K562 (cell line): Measurements from ENCODE around the gene ALDH6A1. TPM values are rescaled to one million over a fixed set of nuclear protein-coding genes. Genes with fewer than 3 reads are reported as not detected.

Source experiments
- ATAC-seq: fragments of 200-7000 bp; cut with Tn5 transposase; 3 replicates; pipeline ENCODE4 v1.9.1; 2020; ENCODE audit warnings: moderate library complexity
- BruUV-seq: library from RNA; stranded (reverse); fragments of 400-500 nt; replicated peaks from 2 replicates; lab custom pipeline; 2021; lab: Mats Ljungman, UMichigan
- CTCF ChIA-PET: fragments of 300-600 bp; formaldehyde crosslinking; extraction: SDS; loops from one replicate; lab custom pipeline; 2021; ENCODE audit warnings: low intra/inter-chr PET ratio; lab: Yijun Ruan, JAX
- POLR2A ChIA-PET: fragments of 300-600, 350-650 bp; sonication (Branson Sonifier 250); formaldehyde crosslinking; extraction: SDS; loops from one replicate; lab custom pipeline; 2021; ENCODE audit warnings: antibody characterized with exemption, inconsistent platforms; lab: Yijun Ruan, JAX
- DNase-seq, 4 experiments: peaks; one replicate each; pipeline versions ENCODE4 v3.0.0 to v3.0.0-alpha.2; 2011 to 2018; ENCODE audit warnings: low spot score in 3 of 4, mixed read lengths in 3 of 4; ENCODE audit errors: extremely low read depth in 1 of 4
- FAIRE-seq: peaks from 2 replicates; lab custom pipeline; 2011; peaks lifted over from hg19 to GRCh38; lab: Jason Lieb, UNC
- H2AFZ ChIP-seq: 2 replicates; pipeline ENCODE4 v1.6.0; 2011; ENCODE audit warnings: low read depth, low read length, control low read depth, inconsistent platforms
- H3K27ac ChIP-seq: fragments of 200-600 bp; 3 replicates; pipeline ENCODE4 v1.8.0; 2011; ENCODE audit warnings: low read depth, mild to moderate bottlenecking, control low read depth, inconsistent platforms, low read length, moderate library complexity, mixed read lengths; ENCODE audit errors: extremely low read depth
- H3K27me3 ChIP-seq, 2 experiments: fragments of 300-600 bp in 1 of 2; 2 replicates in 1 of 2; 3 replicates in 1 of 2; pipeline versions ENCODE4 v1.6.0 to v1.8.0; 2011; ENCODE audit warnings: inconsistent platforms in 2 of 2, low read length in 2 of 2, mild to moderate bottlenecking in 1 of 2, mixed read lengths in 1 of 2, moderate library complexity in 1 of 2; ENCODE audit not compliant: control insufficient read depth in 2 of 2, insufficient read depth in 2 of 2
- H3K36me3 ChIP-seq: fragments of 300-600 bp; 3 replicates; pipeline ENCODE4 v1.8.0; 2011; ENCODE audit warnings: mild to moderate bottlenecking, low read length, inconsistent platforms; ENCODE audit not compliant: control insufficient read depth, insufficient read depth
- H3K4me1 ChIP-seq, 2 experiments: fragments of 200-600 bp in 1 of 2; replicated peaks in 1 of 2; 2 replicates in 1 of 2; 3 replicates in 1 of 2; pipeline versions ENCODE4 v1.5.1 to v1.8.0; 2011; ENCODE audit warnings: inconsistent platforms in 2 of 2, low read length in 2 of 2, mild to moderate bottlenecking in 1 of 2, mixed read lengths in 1 of 2, moderate library complexity in 1 of 2; ENCODE audit not compliant: control insufficient read depth in 2 of 2, insufficient read depth in 2 of 2
- H3K4me2 ChIP-seq: 2 replicates; pipeline ENCODE4 v1.6.1; 2011; ENCODE audit warnings: low read length, control low read depth, inconsistent platforms, mixed read lengths; ENCODE audit not compliant: insufficient read depth
- H3K4me3 ChIP-seq: fragments of 200-600 bp; sonication (generic), shearing (Covaris generic); 2 replicates; pipeline ENCODE4 v1.5.1; 2016; ENCODE audit warnings: control low read depth, inconsistent platforms
- H3K79me2 ChIP-seq: fragments of 200-600 bp; 3 replicates; pipeline ENCODE4 v1.8.0; 2011; ENCODE audit warnings: low read length, inconsistent platforms; ENCODE audit not compliant: control insufficient read depth, insufficient read depth
- H3K9ac ChIP-seq, 2 experiments: 2 replicates each; pipeline versions ENCODE4 v1.6.0 to v1.6.1; 2011; ENCODE audit warnings: low read depth in 2 of 2, low read length in 2 of 2, control low read depth in 1 of 2, inconsistent platforms in 1 of 2, mild to moderate bottlenecking in 1 of 2, mixed read lengths in 1 of 2; ENCODE audit not compliant: insufficient read depth in 1 of 2
- H3K9me1 ChIP-seq: one replicate; pipeline ENCODE4 v1.6.0; 2011; ENCODE audit warnings: inconsistent platforms, mild to moderate bottlenecking, low read length, moderate library complexity; ENCODE audit not compliant: control insufficient read depth, insufficient read depth
- H3K9me3 ChIP-seq: replicated peaks from 2 replicates; pipeline ENCODE4 v1.5.1; 2011; ENCODE audit warnings: low read depth, low read length, inconsistent platforms; ENCODE audit not compliant: control insufficient read depth, insufficient read depth
- H4K20me1 ChIP-seq: replicated peaks from 2 replicates; pipeline ENCODE4 v1.6.1; 2011; ENCODE audit warnings: low read length, inconsistent platforms, mixed read lengths; ENCODE audit not compliant: control insufficient read depth, insufficient read depth
- BCL6 ChIP-seq: fragments of 250-450 bp; sonication (Bioruptor Pico); IDR thresholded peaks from 2 replicates; pipeline ENCODE4 v1.4.0; 2020
- BRCA1 ChIP-seq, 2 experiments: fragments of 450-650 bp in 1 of 2; sonication (generic) in 1 of 2; formaldehyde crosslinking in 1 of 2; IDR thresholded peaks; 2 replicates each; pipeline versions ENCODE4 v1.5.0 to v1.6.1; 2017 to 2020; ENCODE audit warnings: mild to moderate bottlenecking in 1 of 2, missing genetic modification reagents in 1 of 2
- CHD1 ChIP-seq: fragments of 200-600 bp; sonication (generic); IDR thresholded peaks from one replicate; pipeline ENCODE4 v1.6.1; 2012; ENCODE audit warnings: mild to moderate bottlenecking, moderate library complexity, low read length, inconsistent platforms
- FOXM1 ChIP-seq, 2 experiments: fragments of 450-650 bp in 1 of 2; sonication (generic) in 1 of 2; formaldehyde crosslinking in 1 of 2; IDR thresholded peaks; 2 replicates each; pipeline versions ENCODE4 v1.6.1 to v1.9.0; 2017 to 2022; ENCODE audit warnings: low read depth in 2 of 2, mild to moderate bottlenecking in 2 of 2, missing genetic modification reagents in 1 of 2, moderate library complexity in 1 of 2
- GMEB1 ChIP-seq: fragments of 250-450 bp; sonication (Bioruptor Pico); IDR thresholded peaks from 2 replicates; pipeline ENCODE4 v1.4.0; 2020; ENCODE audit warnings: mild to moderate bottlenecking
- HDGF ChIP-seq: fragments of 450-650 bp; IDR thresholded peaks from 2 replicates; pipeline ENCODE4 v1.6.1; 2016
- L3MBTL2 ChIP-seq: fragments of 450-650 bp; IDR thresholded peaks from 2 replicates; pipeline ENCODE4 v1.6.1; 2016; ENCODE audit warnings: mild to moderate bottlenecking, moderate library complexity
- MAX ChIP-seq: sonication (generic); formaldehyde crosslinking; IDR thresholded peaks from 2 replicates; pipeline ENCODE4 v1.9.0; 2022; ENCODE audit warnings: mild to moderate bottlenecking, missing genetic modification reagents
- MLX ChIP-seq, 2 experiments: fragments of 450-650 bp in 1 of 2; sonication (generic) in 1 of 2; formaldehyde crosslinking; conservative IDR thresholded peaks; 2 replicates each; pipeline versions ENCODE4 v1.4.0 to v1.8.1; 2020 to 2022; ENCODE audit warnings: mild to moderate bottlenecking in 1 of 2, missing genetic modification reagents in 1 of 2
- PBX2 ChIP-seq, 2 experiments: IDR thresholded peaks in 1 of 2; conservative IDR thresholded peaks in 1 of 2; 2 replicates each; pipeline ENCODE4 v1.6.1; 2016; ENCODE audit warnings: low read depth in 2 of 2, mild to moderate bottlenecking in 1 of 2, missing compliant biosample characterization in 1 of 2, missing genetic modification characterization in 1 of 2, moderate library complexity in 1 of 2
- PTBP1 ChIP-seq: fragments of 200-400 bp; formaldehyde crosslinking; IDR thresholded peaks from 2 replicates; pipeline ENCODE4 v1.6.1; 2017; ENCODE audit warnings: low read depth, low read length
- RBM14 ChIP-seq: fragments of 200-400 bp; formaldehyde crosslinking; IDR thresholded peaks from 2 replicates; pipeline ENCODE4 v1.6.1; 2018; ENCODE audit warnings: low read depth, mild to moderate bottlenecking, low read length, moderate library complexity, borderline replicate concordance; ENCODE audit not compliant: insufficient read depth
- SIRT6 ChIP-seq: IDR thresholded peaks from one replicate; pipeline ENCODE4 v1.6.1; 2012; ENCODE audit warnings: low read depth, mild to moderate bottlenecking, control low read depth, inconsistent platforms, low read length, moderate library complexity
- SNIP1 ChIP-seq: fragments of 450-650 bp; IDR thresholded peaks from 2 replicates; pipeline ENCODE4 v1.7.1; 2017; ENCODE audit warnings: low read depth, mild to moderate bottlenecking
- ZNF347 ChIP-seq: fragments of 450-650 bp; formaldehyde crosslinking; IDR thresholded peaks from 2 replicates; pipeline ENCODE4 v1.4.0; 2020; ENCODE audit warnings: low read depth, mild to moderate bottlenecking, moderate library complexity
- ZNF354B ChIP-seq: fragments of 250-450 bp; sonication (Bioruptor Pico); IDR thresholded peaks from 2 replicates; pipeline ENCODE4 v1.4.0; 2020
- ZNF778 ChIP-seq: fragments of 450-650 bp; formaldehyde crosslinking; IDR thresholded peaks from 2 replicates; pipeline ENCODE4 v1.4.0; 2020; ENCODE audit warnings: mild to moderate bottlenecking, moderate library complexity
- WGBS: fragments of 100-300 bp; shearing (Covaris generic); methylation state at CpG from one replicate; pipeline ENCODE4 v1.1.6; 2016; ENCODE audit warnings: low coverage, mixed read lengths; ENCODE audit not compliant: insufficient coverage; ENCODE audit errors: missing lambda C conversion rate; 5-methylcytosine and 5-hydroxymethylcytosine counted together
- in situ Hi-C: fragments of 300-500 bp; cut with MboI; formaldehyde crosslinking; loops from 4 replicates; pipeline ENCODE4 v1.15.0; 2018; ENCODE audit warnings: inconsistent platforms, mixed read lengths
- intact Hi-C: fragments of 100-400 bp; cut with micrococcal nuclease; formaldehyde crosslinking; loops from 2 replicates; pipeline ENCODE4 v1.14.2; 2022
- polyA plus RNA-seq, 8 experiments: library from polyadenylated mRNA; depleted of rRNA in 4 of 8; stranded (reverse) in 5 of 8; unstranded in 3 of 8; fragments of >200 nt; fragmentation: Nextera tagmentation in 2 of 8; fragmentation: Illumina TruSeq in 1 of 8; extraction: Ambion mirVana in 2 of 8; extraction: Trizol in 1 of 8; gene quantifications; 2 replicates each; pipeline versions ENCODE4 v1.2.1 to v1.2.3, GENCODE V29; 2011 to 2014; ENCODE audit warnings: inconsistent platforms in 1 of 8, missing spikeins in 1 of 8
- total RNA-seq, 7 experiments: library from RNA; depleted of rRNA in 6 of 7; stranded (reverse); fragments of >200 nt in 6 of 7; fragmentation: Illumina TruSeq in 2 of 7; extraction: Trizol in 2 of 7; gene quantifications; 2 replicates each; pipeline versions ENCODE4 v1.2.1 to v1.2.3, GENCODE V29; 2011 to 2021; ENCODE audit warnings: low replicate concordance in 1 of 7

ALDH6A1 gene
- total and polyA plus RNA-seq, 9 of the 15 experiments (the other 6 are each of a cell fraction or from before 2014, with no cell fraction given) = 3.1 to 11.5 (median 4.6) TPM

GRCh38 chr14:74109369-74109768 lies 25.1 kb upstream of the ALDH6A1 start:
- no peak overlapping the region for H3K9ac ChIP-seq
- CTCF ChIA-PET = no interaction called here
- H3K4me1 ChIP-seq = no peaks in the 10 kb centered on the region
- H3K9me1 ChIP-seq = no peaks in the 10 kb centered on the region
- ATAC-seq = no peak
- H3K36me3 ChIP-seq = peaks cover 6% of the 10 kb centered on the region; the same call in 1 of the 3 replicates
- in situ Hi-C loops = no loop called here
- POLR2A ChIA-PET = no interaction called here
- H2AFZ ChIP-seq = no peak overlapping the region
- H3K9me3 ChIP-seq = no peaks in the 10 kb centered on the region
- H3K4me3 ChIP-seq = no peak overlapping the region
- TF ChIP-seq GMEB1 = no peak
- no peak for TF ChIP-seq MAX (CRISPR knock-in tag)
- no peak for TF ChIP-seq HDGF
- TF ChIP-seq SNIP1 = no peak
- no peak for TF ChIP-seq PTBP1
- no peak for TF ChIP-seq SIRT6
- TF ChIP-seq ZNF354B (CRISPR knock-in tag) = no peak
- TF ChIP-seq L3MBTL2 = no peak
- TF ChIP-seq ZNF778 = no peak
- no peak for TF ChIP-seq RBM14
- TF ChIP-seq ZNF347 = no peak
- TF ChIP-seq PBX2 (CRISPR knock-in tag; IDR thresholded peaks at IDR 0.05; ENCODE audit: low read depth) = no peak
- no peak for TF ChIP-seq PBX2 (tag; conservative IDR thresholded peaks at IDR 0.05; ENCODE audit: low read depth)
- no peak for TF ChIP-seq CHD1
- no peak for TF ChIP-seq BRCA1 (IDR thresholded peaks at IDR 0.05)
- TF ChIP-seq BRCA1 (CRISPR knock-in tag; IDR thresholded peaks at IDR 0.05) = no peak
- TF ChIP-seq FOXM1 (IDR thresholded peaks at IDR 0.05; ENCODE audit: low read depth) = no peak
- TF ChIP-seq FOXM1 (CRISPR knock-in tag; IDR thresholded peaks at IDR 0.05; ENCODE audit: low read depth) = no peak
- no peak for TF ChIP-seq MLX (CRISPR knock-in tag; conservative IDR thresholded peaks at IDR 0.05)
- TF ChIP-seq BCL6 (CRISPR knock-in tag) = no peak
- TF ChIP-seq, all 486 proteins: peak for 0
- DNase-seq (no peak), FAIRE-seq (no peak)
- H3K27ac ChIP-seq = no peak overlapping the region
- H3K27me3 ChIP-seq = no peaks in the 10 kb centered on the region
- no peak overlapping the region for H3K4me2 ChIP-seq
- WGBS = 80% methylated on average over 1 of the region's 1 CpG
- no peaks in the 10 kb centered on the region for H4K20me1 ChIP-seq
- BruUV-seq = no TSS peak
- intact Hi-C loops = no loop called here
- no peaks in the 10 kb centered on the region for H3K79me2 ChIP-seq
